NT2/D1 (cell line): ENCODE data around the gene SLC2A14.
"Not testable (repeated sequence)": the region's sequence is repeated elsewhere in the genome, so short reads cannot be mapped to it uniquely, and the experiment has no call there.

ENCODE experiments used
- DNase-seq: peaks from one replicate; pipeline ENCODE4 v3.0.0-alpha.2; 2011; ENCODE audit warnings: low read depth, low spot score
- H3K27me3 ChIP-seq: 2 replicates; pipeline ENCODE4 v1.6.0; 2011; ENCODE audit warnings: mild to moderate bottlenecking; ENCODE audit not compliant: insufficient read length, insufficient read depth
- H3K36me3 ChIP-seq: 2 replicates; pipeline ENCODE4 v1.6.1; 2011; ENCODE audit warnings: mild to moderate bottlenecking, low read length, mixed read lengths; ENCODE audit not compliant: insufficient read depth, insufficient read length
- H3K4me1 ChIP-seq: 2 replicates; pipeline ENCODE4 v1.5.1; 2011; ENCODE audit not compliant: insufficient read depth, insufficient read length
- H3K4me3 ChIP-seq: 2 replicates; pipeline ENCODE4 v1.5.1; 2011; ENCODE audit warnings: low read depth; ENCODE audit not compliant: insufficient read length
- H3K9ac ChIP-seq: 2 replicates; pipeline ENCODE4 v1.6.0; 2011; ENCODE audit warnings: low read depth; ENCODE audit not compliant: insufficient read length
- H3K9me3 ChIP-seq: 2 replicates; pipeline ENCODE4 v1.5.1; 2011; ENCODE audit warnings: mild to moderate bottlenecking, low read length; ENCODE audit not compliant: insufficient read depth
- SUZ12 ChIP-seq: IDR thresholded peaks from 2 replicates; pipeline ENCODE4 v1.6.1; 2011; ENCODE audit not compliant: insufficient read length, insufficient read depth; ENCODE audit errors: extremely low read depth
- YY1 ChIP-seq: IDR thresholded peaks from 2 replicates; pipeline ENCODE4 v1.6.1; 2011; ENCODE audit not compliant: insufficient read length, insufficient read depth
- ZNF274 ChIP-seq: IDR thresholded peaks from 2 replicates; pipeline ENCODE4 v1.6.1; 2011; ENCODE audit warnings: mild to moderate bottlenecking, low read depth, low read length

Gene SLC2A14

DNA sequence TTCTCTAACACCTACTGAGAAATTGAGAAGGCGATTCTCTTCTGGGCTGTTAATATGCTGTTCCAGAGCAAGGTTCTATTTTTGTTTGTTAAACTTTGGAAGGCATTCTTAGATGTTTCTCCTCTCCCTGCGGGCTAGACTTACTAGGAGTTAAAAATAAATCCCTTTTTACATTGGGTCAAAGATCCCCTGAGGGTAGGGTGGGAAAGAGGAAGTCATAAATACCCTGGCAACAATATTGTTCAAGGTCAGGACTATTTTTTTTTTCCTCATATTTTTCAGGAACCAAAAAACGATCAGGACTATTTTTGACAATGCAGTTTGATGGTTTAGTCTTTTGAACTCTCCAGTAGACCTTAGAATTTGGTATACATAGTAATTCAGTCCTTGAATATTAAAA, 12.0 kb upstream of the SLC2A14 start:
- DNase-seq: no peak
- TF ChIP-seq ZNF274: no peak
- TF ChIP-seq SUZ12: no peak
- TF ChIP-seq YY1: no peak
- H3K27me3 ChIP-seq: no peaks in the 10 kb centered on the region
- H3K9me3 ChIP-seq: peaks cover 14% of the 10 kb centered on the region; the same call in 1 of the 2 replicates
- peaks cover 1% of the 10 kb centered on the region for H3K4me1 ChIP-seq
- H3K36me3 ChIP-seq: peaks cover 24% of the 10 kb centered on the region
- H3K4me3 ChIP-seq: no peak overlapping the region
- H3K9ac ChIP-seq: no peak overlapping the region

DNA sequence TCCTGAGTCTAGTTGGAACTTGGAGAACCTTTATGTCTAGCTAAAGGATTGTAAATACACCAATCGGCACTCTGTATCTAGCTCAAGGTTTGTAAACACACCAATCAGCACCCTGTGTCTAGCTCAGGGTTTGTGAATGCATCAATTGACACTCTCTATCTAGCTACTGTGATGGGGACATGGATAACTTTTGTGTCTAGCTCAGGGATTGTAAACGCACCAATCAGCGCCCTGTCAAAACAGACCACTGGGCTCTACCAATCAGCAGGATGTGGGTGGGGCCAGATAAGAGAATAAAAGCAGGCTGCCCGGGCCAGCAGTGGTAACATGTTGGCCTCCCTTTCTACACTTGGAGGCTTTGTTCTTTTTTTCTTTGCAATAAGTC, 9.0 kb upstream of the SLC2A14 start:
- Histone ChIP-seq H3K36me3 (peaks cover 17% of the 10 kb centered on the region), H3K9me3 (peaks cover 14% of the 10 kb centered on the region; the same call in 1 of the 2 replicates)
- not testable (repeated sequence) for H3K27me3 ChIP-seq, H3K4me3 ChIP-seq, H3K9ac ChIP-seq, H3K4me1 ChIP-seq, DNase-seq

DNA sequence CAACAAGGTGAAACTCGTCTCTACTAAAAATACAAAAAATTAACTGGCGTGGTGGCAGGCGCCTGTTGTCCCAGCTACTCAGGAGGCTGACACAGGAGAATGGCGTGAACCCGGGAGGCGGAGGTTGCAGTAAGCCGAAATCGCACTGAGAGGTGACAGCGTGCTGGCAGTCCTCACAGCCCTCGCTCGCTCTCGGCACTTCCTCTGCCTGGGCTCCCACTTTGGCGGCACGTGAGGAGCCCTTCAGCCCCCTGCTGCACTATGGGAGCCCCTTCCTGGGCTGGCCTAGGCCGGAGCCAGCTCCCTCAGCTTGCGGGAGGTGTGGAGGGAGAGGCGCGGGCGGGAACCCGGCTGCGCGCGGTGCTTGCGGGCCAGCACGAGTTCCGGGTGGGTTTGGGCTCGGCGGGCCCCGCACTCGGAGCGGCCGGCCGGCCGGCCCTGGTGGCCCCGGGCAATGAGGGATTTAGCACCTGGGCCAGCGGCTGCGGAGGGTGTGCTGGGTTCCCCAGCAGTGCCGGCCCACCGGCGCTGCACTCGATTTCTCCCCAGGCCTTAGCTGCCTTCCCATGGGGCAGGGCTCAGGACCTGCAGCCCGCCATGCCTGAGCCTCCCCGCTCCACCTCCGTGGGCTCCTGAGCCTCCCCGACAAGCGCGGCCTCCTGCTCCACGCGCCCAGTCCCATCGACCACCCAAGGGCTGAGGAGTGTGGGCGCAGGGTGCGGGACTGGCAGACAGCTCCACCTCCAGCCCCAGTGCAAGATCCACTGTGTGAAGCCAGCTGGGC, 8.4 kb upstream of the SLC2A14 start:
- peaks cover 14% of the 10 kb centered on the region; the same call in 1 of the 2 replicates for H3K9me3 ChIP-seq
- not testable (repeated sequence) for H3K27me3 ChIP-seq, H3K9ac ChIP-seq, H3K4me1 ChIP-seq, DNase-seq, H3K4me3 ChIP-seq
- H3K36me3 ChIP-seq: peaks cover 17% of the 10 kb centered on the region

DNA sequence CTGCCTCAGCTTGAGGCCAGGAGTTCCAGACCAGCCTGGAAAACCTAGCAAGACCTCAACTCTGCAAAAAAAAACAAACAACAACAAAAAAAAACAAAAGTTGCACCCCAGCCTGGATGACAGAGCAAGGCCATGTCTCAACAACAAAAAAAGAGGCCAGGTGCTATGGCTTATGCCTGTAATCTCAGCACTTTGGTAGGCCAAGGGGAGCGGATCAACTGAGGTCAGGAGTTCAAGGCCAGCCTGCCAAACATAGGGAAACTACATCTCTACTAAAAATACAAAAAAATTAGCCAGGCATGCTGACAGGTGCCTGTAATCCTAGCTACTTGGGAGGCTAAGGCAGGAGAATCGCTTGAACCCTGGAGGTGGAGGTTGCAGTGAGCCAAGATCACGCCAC, 6.5 kb upstream of the SLC2A14 start:
- no peak for DNase-seq
- H3K36me3 ChIP-seq: peaks cover 17% of the 10 kb centered on the region
- H3K4me3 ChIP-seq: no peak overlapping the region
- TF ChIP-seq ZNF274 (no peak), SUZ12 (no peak), YY1 (no peak)
- no peaks in the 10 kb centered on the region for H3K27me3 ChIP-seq
- H3K9ac ChIP-seq: no peak overlapping the region
- peaks cover 14% of the 10 kb centered on the region; the same call in 1 of the 2 replicates for H3K9me3 ChIP-seq
- H3K4me1 ChIP-seq: no peaks in the 10 kb centered on the region

DNA sequence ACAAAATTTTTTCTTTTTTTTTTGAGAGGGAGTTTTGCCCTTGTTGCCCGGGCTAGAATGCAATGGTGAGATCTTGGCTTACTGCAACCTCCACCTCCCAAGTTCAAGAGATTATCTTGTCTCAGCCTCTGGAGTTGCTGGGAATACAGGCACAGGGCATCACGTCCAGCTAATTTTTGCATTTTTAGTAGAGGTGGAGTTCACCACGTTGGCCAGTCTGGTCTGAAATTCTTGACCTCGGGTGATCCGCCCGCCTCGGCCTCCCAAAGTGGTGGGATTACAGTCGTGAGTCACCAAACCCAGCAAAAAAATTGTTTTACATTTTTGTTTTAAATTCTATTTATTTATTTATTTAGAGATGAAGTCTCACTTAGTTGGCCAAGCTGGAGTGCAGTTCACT, 4.7 kb upstream of the SLC2A14 start:
- TF ChIP-seq SUZ12 (no peak), ZNF274 (no peak), YY1 (no peak)
- Histone ChIP-seq H3K9me3 (peaks cover 11% of the 10 kb centered on the region; the same call in 1 of the 2 replicates), H3K36me3 (peaks cover 19% of the 10 kb centered on the region), H3K9ac (no peak overlapping the region), H3K27me3 (no peaks in the 10 kb centered on the region), H3K4me3 (no peak overlapping the region), H3K4me1 (no peaks in the 10 kb centered on the region)
- DNase-seq: no peak

DNA sequence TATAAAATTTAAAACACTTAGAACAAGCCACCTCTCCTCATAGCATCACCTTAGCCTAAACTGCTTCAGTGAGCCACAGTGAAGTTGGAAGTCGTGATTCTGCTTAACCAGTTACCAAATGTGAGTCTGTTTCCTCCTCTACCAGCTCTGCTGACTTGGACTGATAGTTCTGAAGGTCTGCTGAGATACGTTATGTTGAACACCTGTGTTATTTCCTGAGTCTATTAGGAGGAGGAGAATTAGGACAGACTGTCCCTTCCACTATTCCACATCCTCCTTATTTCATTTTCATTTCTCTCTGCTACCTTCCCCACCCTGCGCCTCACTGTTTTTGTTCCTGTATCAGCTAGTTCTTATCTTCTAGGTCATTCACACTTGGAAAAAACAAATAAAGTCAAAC, 2.4 kb downstream of the SLC2A14 start:
- H3K36me3 ChIP-seq: peaks cover 35% of the 10 kb centered on the region
- no peaks in the 10 kb centered on the region for H3K27me3 ChIP-seq
- no peak for DNase-seq
- H3K9ac ChIP-seq: no peak overlapping the region
- H3K9me3 ChIP-seq: no peaks in the 10 kb centered on the region
- H3K4me1 ChIP-seq: no peaks in the 10 kb centered on the region
- no peak for TF ChIP-seq YY1
- TF ChIP-seq ZNF274: no peak
- TF ChIP-seq SUZ12: no peak
- H3K4me3 ChIP-seq: no peak overlapping the region

DNA sequence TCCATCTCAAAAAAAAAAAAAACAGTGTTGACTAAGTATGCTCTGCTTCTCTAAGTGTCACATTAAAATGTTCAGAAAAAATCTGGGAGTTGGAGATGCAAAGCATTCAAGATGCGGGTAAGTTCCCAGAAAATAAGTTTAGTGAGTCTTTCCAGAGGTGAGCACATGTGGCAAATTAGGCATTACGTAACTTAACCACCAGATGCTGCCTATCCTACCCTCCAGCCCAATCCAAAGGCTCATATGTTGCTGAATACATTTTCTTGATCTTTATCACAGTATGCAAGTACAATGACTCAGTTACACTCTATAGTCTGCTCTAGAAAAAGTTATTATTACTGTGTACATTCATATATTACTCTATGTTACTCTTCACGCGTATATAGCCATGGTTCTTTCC, 3.6 kb downstream of the SLC2A14 start:
- no peak for DNase-seq
- Histone ChIP-seq H3K4me3 (no peak overlapping the region), H3K4me1 (no peaks in the 10 kb centered on the region), H3K27me3 (no peaks in the 10 kb centered on the region), H3K9ac (no peak overlapping the region), H3K9me3 (no peaks in the 10 kb centered on the region), H3K36me3 (peaks cover 42% of the 10 kb centered on the region)
- TF ChIP-seq SUZ12 (no peak), YY1 (no peak), ZNF274 (no peak)
